Skin of body (tissue), 2 donors: ENCODE data around the gene ERO1B. TPM values are rescaled to one million over a fixed set of nuclear protein-coding genes. Genes with fewer than 3 reads are reported as not detected.

Experiments used
- DNase-seq: peaks from one replicate; lab custom pipeline; 2025; lab: John Stamatoyannopoulos, UW
- total RNA-seq: library from RNA; depleted of rRNA; stranded (reverse); fragments of >200 nt; gene quantifications from one replicate; pipeline ENCODE4 v1.2.3, GENCODE V29; 2014

The ERO1B gene
- total RNA-seq, 1 donor from 2014 or later, result 7.3 TPM

GRCh38 chr1:236253918-236254637 is 27.7 kb downstream of the ERO1B start:
- DNase-seq, result no peak

GRCh38 chr1:236253119-236253518 is 28.6 kb downstream of the ERO1B start:
- no peak for DNase-seq

- DNase-seq, result no peak
Observed at GRCh38 chr1:236251587-236251986, 30.2 kb downstream of the ERO1B start.

- no peak for DNase-seq
Observed at GRCh38 chr1:236247286-236247685, 34.5 kb downstream of the ERO1B start.

- DNase-seq, result no peak
Observed at GRCh38 chr1:236242568-236242967, 39.2 kb downstream of the ERO1B start.

- DNase-seq, result no peak
Observed at GRCh38 chr1:236240675-236241074, 41.1 kb downstream of the ERO1B start.

GRCh38 chr1:236239092-236239585 is 42.6 kb downstream of the ERO1B start:
- no peak for DNase-seq

- no peak for DNase-seq
Observed at GRCh38 chr1:236235116-236235515, 46.6 kb downstream of the ERO1B start.

GRCh38 chr1:236228411-236228810 is 53.3 kb downstream of the ERO1B start:
- no peak for DNase-seq

GRCh38 chr1:236222632-236223031 is 59.1 kb downstream of the ERO1B start:
- DNase-seq, result no peak

- no peak for DNase-seq
Observed at GRCh38 chr1:236220473-236220872, 61.3 kb downstream of the ERO1B start.

GRCh38 chr1:236214761-236215160 is 67.0 kb downstream of the ERO1B start:
- no peak for DNase-seq

GRCh38 chr1:236213534-236213933 is 68.2 kb downstream of the ERO1B start:
- DNase-seq, result no peak

GRCh38 chr1:236211815-236212214 is 69.9 kb downstream of the ERO1B start:
- no peak for DNase-seq

- DNase-seq, result no peak
Observed at GRCh38 chr1:236209713-236210112, 72.0 kb downstream of the ERO1B start.

GRCh38 chr1:236209185-236209584 is 72.6 kb downstream of the ERO1B start:
- DNase-seq, result no peak

- DNase-seq, result no peak
Observed at GRCh38 chr1:236207569-236207968, 74.2 kb downstream of the ERO1B start.

- DNase-seq, result no peak
Observed at GRCh38 chr1:236207121-236207520, 74.6 kb downstream of the ERO1B start.

- DNase-seq, result no peak
Observed at GRCh38 chr1:236206548-236206947, 75.2 kb downstream of the ERO1B start.

- DNase-seq, result no peak
Observed at GRCh38 chr1:236204656-236205055, 77.1 kb downstream of the ERO1B start.

- no peak for DNase-seq
Observed at GRCh38 chr1:236204039-236204438, 77.7 kb downstream of the ERO1B start.

GRCh38 chr1:236201786-236202185 is 80.0 kb downstream of the ERO1B start:
- DNase-seq, result no peak

GRCh38 chr1:236200925-236201324 is 80.8 kb downstream of the ERO1B start:
- no peak for DNase-seq

- DNase-seq, result no peak
Observed at GRCh38 chr1:236193184-236193583, 88.6 kb downstream of the ERO1B start.
